ENCODE results near the gene AP4S1.
A peak's percentile ranks its signal among the peaks of the same experiment; 100 is the strongest.
"Not testable (repeated sequence)": the region's sequence is repeated elsewhere in the genome, so short reads cannot be mapped to it uniquely, and the experiment has no call there.

The AP4S1 gene

GRCh38 chr14:31009836-31010574 lies 15.4 kb upstream of the AP4S1 start:
- no peak for DNase-seq

GRCh38 chr14:31010935-31011334 lies 14.5 kb upstream of the AP4S1 start:
- DNase-seq: no peak

- DNase-seq: no peak
Measured at GRCh38 chr14:31013841-31014240, 11.6 kb upstream of the AP4S1 start.

GRCh38 chr14:31018057-31018645 lies 7.3 kb upstream of the AP4S1 start:
- DNase-seq: no peak

- no peak for DNase-seq
Measured at GRCh38 chr14:31020834-31021575, 4.4 kb upstream of the AP4S1 start.

GRCh38 chr14:31021576-31021949 lies 3.9 kb upstream of the AP4S1 start:
- no peak for DNase-seq

GRCh38 chr14:31022386-31022785 lies 3.1 kb upstream of the AP4S1 start:
- DNase-seq: no peak

GRCh38 chr14:31024010-31024480 lies 1.4 kb upstream of the AP4S1 start:
- DNase-seq: no peak

- DNase-seq: no peak
Measured at GRCh38 chr14:31024577-31025366, 677 bp upstream of the AP4S1 start.

GRCh38 chr14:31026077-31026449 lies 614 bp downstream of the AP4S1 start, which contains the start of gene STRN3:
Gene STRN3, minus strand, starts transcription at chr14:31026379. Its CDS starts 194 bp downstream, at chr14:31026185.
- no peak for DNase-seq

- peak; percentile 94 for DNase-seq
Measured at GRCh38 chr14:31026450-31027235, 1.2 kb downstream of the AP4S1 start.

GRCh38 chr14:31027847-31028246 lies 2.4 kb downstream of the AP4S1 start:
- DNase-seq: no peak

GRCh38 chr14:31029016-31029970 lies 3.8 kb downstream of the AP4S1 start:
- no peak for DNase-seq

- DNase-seq: no peak
Measured at GRCh38 chr14:31030469-31030868, 5.0 kb downstream of the AP4S1 start.

- no peak for DNase-seq
Measured at GRCh38 chr14:31036552-31036951, 11.1 kb downstream of the AP4S1 start.

- no peak for DNase-seq
Measured at GRCh38 chr14:31037709-31038221, 12.3 kb downstream of the AP4S1 start.

GRCh38 chr14:31038521-31039166 lies 13.2 kb downstream of the AP4S1 start:
- no peak for DNase-seq

GRCh38 chr14:31042300-31042699 lies 16.9 kb downstream of the AP4S1 start:
- no peak for DNase-seq

GRCh38 chr14:31042893-31043292 lies 17.4 kb downstream of the AP4S1 start:
- not testable (repeated sequence) for DNase-seq

GRCh38 chr14:31043379-31043778 lies 17.9 kb downstream of the AP4S1 start:
- no peak for DNase-seq
